Spinal cord (tissue), 10 donors: ENCODE data around the gene SCARF2. TPM values are rescaled to one million over a fixed set of nuclear protein-coding genes. Genes with fewer than 3 reads are reported as not detected.
A peak's percentile ranks its signal among the peaks of the same experiment; 100 is the strongest.
"Not testable (repeated sequence)": the region's sequence is repeated elsewhere in the genome, so short reads cannot be mapped to it uniquely, and the experiment has no call there.

Experiments
- DNase-seq, 6 donors: peaks; one replicate each; pipeline versions ENCODE4 v3.0.0 to v3.0.0-alpha.2; 2013 to 2015; ENCODE audit warnings: low spot score in 6 of 6, low read depth in 4 of 6
- H3K27ac ChIP-seq: one replicate; pipeline ENCODE4 v1.5.1; 2013; ENCODE audit warnings: low read depth, low read length, control low read depth
- H3K27me3 ChIP-seq: one replicate; pipeline ENCODE4 v1.6.1; 2013; ENCODE audit warnings: low read length; ENCODE audit not compliant: control insufficient read depth, insufficient read depth
- H3K36me3 ChIP-seq: one replicate; pipeline ENCODE4 v1.6.1; 2013; ENCODE audit warnings: low read length; ENCODE audit not compliant: control insufficient read depth, insufficient read depth
- H3K4me1 ChIP-seq: one replicate; pipeline ENCODE4 v1.6.1; 2013; ENCODE audit warnings: low read length; ENCODE audit not compliant: control insufficient read depth, insufficient read depth
- H3K4me3 ChIP-seq: one replicate; pipeline ENCODE4 v1.5.1; 2013; ENCODE audit warnings: low read depth, low read length, control low read depth
- H3K9me3 ChIP-seq: one replicate; pipeline ENCODE4 v1.6.1; 2013; ENCODE audit warnings: low read length; ENCODE audit not compliant: control insufficient read depth, insufficient read depth
- WGBS: methylation state at CpG from one replicate; pipeline ENCODE4 v1.1.5; 2013; ENCODE audit warnings: missing lambda C conversion rate; ENCODE audit not compliant: insufficient coverage; 5-methylcytosine and 5-hydroxymethylcytosine counted together
- long read RNA-seq, 4 donors: transcript quantifications; one replicate each; lab custom pipeline, GENCODE V29; 2026
- polyA plus RNA-seq, 2 donors: library from polyadenylated mRNA; unstranded; fragments of 120-200 nt; gene quantifications; one replicate each; pipeline ENCODE4 v1.2.1, GENCODE V29; 2013; ENCODE audit not compliant: insufficient read length in 2 of 2
- total RNA-seq, 2 donors: library from RNA; depleted of rRNA in 1 of 2; stranded (reverse); fragments of 120-200 nt in 1 of 2; fragments of >200 nt in 1 of 2; gene quantifications; one replicate each; pipeline versions ENCODE4 v1.2.3 to v1.2.4, GENCODE V29; 2013 to 2014
- donor health status: healthy.

The SCARF2 gene, protein sequence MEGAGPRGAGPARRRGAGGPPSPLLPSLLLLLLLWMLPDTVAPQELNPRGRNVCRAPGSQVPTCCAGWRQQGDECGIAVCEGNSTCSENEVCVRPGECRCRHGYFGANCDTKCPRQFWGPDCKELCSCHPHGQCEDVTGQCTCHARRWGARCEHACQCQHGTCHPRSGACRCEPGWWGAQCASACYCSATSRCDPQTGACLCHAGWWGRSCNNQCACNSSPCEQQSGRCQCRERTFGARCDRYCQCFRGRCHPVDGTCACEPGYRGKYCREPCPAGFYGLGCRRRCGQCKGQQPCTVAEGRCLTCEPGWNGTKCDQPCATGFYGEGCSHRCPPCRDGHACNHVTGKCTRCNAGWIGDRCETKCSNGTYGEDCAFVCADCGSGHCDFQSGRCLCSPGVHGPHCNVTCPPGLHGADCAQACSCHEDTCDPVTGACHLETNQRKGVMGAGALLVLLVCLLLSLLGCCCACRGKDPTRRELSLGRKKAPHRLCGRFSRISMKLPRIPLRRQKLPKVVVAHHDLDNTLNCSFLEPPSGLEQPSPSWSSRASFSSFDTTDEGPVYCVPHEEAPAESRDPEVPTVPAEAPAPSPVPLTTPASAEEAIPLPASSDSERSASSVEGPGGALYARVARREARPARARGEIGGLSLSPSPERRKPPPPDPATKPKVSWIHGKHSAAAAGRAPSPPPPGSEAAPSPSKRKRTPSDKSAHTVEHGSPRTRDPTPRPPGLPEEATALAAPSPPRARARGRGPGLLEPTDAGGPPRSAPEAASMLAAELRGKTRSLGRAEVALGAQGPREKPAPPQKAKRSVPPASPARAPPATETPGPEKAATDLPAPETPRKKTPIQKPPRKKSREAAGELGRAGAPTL
- total RNA-seq (10 to 100 TPM in 1 of 2 donors, 1 to 10 TPM in 1; 5.7 to 10.6 TPM), polyA plus RNA-seq (10 to 100 TPM; 15.1 to 21.8 TPM)
- long read RNA-seq, donor 1, transcript SCARF2-202 (11 exons, 3,232 nt), result major isoform, 5 of 5 reads
- long read RNA-seq, donor 1, partial matches to known transcripts, result 0 of 5 reads
- long read RNA-seq, donor 1, other reads (novel, unspliced or antisense), result 0 of 5 reads
- long read RNA-seq, donor 2, result 0 reads
- long read RNA-seq, donor 3, partial matches to known transcripts, result 0 of 1 reads
- long read RNA-seq, donor 3, other reads (novel, unspliced or antisense), result 0 of 1 reads
- long read RNA-seq, donor 4, transcript SCARF2-202 (11 exons, 3,232 nt), result major isoform, 6 of 14 reads
- long read RNA-seq, donor 4, partial matches to known transcripts, result 5 of 14 reads
- long read RNA-seq, donor 4, other reads (novel, unspliced or antisense), result 0 of 14 reads

DNA sequence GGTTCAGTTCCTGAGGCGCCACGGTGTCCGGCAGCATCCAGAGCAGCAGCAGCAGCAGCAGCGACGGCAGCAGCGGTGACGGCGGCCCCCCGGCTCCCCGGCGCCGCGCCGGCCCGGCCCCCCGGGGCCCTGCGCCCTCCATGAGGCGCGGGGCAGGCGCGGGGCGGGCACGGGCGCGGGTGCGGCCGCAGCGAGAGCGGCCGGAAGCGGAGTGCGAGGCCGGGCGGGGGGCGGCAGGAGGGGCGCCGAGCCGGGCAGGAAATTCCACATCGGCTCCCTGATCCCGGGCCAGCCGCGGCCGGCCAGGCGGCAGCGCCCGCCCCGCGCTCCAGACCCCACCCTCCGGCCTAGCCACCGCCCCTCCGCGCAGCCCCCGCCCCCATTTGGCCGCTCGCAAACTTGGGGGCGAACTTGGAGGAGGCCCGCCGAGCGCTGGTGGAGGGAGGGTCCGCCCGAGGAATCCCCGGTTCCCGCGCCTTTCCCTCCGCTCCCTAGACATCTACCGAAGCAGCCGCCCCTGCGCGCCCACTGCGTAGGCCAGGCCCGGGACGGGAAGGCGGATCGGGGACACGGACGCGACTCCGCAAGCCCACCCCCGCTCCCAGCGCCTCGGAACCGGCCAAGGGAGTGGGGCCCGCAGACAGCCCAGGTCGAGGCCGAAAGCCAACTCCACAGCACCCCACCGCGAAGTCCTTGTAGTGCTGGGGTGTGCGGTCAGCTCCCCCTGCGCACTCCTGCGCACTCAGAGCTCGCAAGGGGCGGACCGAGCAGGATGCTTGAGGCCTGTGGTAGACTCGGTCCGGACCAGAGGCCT is at the start of gene SCARF2:
SCARF2 (minus strand) TSS at position 213 of the 814 bp plus-strand sequence; CDS start at position 142, 71 bp downstream.
- peak in 2 of 6 donors; percentile 54 to 82 for DNase-seq
- peaks cover 44% of the 10 kb centered on the region for H3K36me3 ChIP-seq
- H3K4me1 ChIP-seq, result peaks cover 43% of the 10 kb centered on the region
- H3K27me3 ChIP-seq, result peaks cover 20% of the 10 kb centered on the region
- H3K9me3 ChIP-seq, result no peaks in the 10 kb centered on the region
- under 1% methylated on average over 87 of the region's 95 CpGs for WGBS
- H3K4me3 ChIP-seq, result peak within 1 kb of the TSS; percentile 76
- H3K27ac ChIP-seq, result peak within 1 kb of the TSS; percentile 70

DNA sequence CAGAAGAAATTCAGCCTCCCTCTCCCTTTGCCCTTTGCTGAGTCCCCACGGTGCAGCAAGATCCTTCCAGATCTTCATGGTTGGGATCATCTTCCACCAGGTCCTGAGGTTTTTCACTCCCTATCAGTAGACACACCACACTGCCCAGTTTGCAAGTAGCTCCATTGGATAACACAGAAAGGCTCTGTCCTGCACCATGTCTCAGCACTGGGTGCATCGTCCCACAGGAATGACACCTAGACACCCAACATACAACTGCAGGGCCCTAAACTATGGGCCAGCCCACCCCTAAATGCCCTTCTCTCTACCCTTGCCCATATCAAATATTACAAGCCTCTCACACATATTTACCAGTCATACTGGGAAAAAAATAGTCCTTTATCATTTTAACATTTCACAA is 48.6 kb upstream of the SCARF2 start:
- no peak overlapping the region for H3K4me3 ChIP-seq

DNA sequence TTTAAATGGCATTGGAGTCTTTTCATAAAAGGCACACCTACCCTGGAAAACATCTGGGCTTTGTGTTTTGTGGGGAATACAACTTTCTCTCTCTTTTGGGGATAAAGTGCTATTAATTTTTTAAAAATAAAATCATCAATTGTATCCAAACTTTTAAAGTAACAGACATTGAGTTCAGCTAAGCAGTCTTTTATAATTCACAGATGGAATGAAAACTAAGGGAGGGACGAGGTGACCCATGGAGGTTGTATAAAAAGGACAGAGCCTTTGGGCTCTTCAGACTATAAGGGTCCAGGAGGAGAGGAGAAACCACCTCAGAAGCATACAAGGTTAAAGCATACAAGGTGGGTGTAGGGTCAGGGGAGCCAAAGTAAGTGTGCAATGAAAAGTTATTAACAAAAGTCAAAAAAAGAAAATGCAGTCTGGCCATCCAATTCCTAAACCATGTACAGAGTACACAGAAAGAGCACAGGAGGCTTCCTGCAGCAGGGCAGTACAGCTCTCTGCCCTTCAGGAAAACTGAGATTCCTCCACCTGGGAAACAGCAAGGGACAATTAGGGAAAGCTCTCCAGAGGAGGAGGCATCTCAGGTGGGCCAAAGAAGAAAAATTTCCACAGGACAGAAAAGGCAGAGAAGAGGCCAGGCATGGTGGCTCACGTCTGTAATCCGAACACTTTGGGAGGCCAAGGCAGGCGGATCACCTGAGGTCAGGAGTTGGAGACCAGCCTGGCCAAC is 47.5 kb upstream of the SCARF2 start:
- Histone ChIP-seq H3K27me3 (no peaks in the 10 kb centered on the region), H3K27ac (no peak overlapping the region), H3K4me1 (no peaks in the 10 kb centered on the region), H3K9me3 (no peaks in the 10 kb centered on the region), H3K4me3 (no peak overlapping the region), H3K36me3 (peaks cover 33% of the 10 kb centered on the region)
- no peak for DNase-seq
- 88% methylated on average over 1 of the region's 4 CpGs for WGBS

More for the DNA sequence above, 48.6 kb upstream of the SCARF2 start:
- no peak for DNase-seq
- 96% methylated on average over 2 of the region's 2 CpGs for WGBS
- Histone ChIP-seq H3K36me3 (peaks cover 33% of the 10 kb centered on the region), H3K9me3 (no peaks in the 10 kb centered on the region), H3K4me1 (no peaks in the 10 kb centered on the region), H3K27me3 (no peaks in the 10 kb centered on the region), H3K27ac (no peak overlapping the region)

DNA sequence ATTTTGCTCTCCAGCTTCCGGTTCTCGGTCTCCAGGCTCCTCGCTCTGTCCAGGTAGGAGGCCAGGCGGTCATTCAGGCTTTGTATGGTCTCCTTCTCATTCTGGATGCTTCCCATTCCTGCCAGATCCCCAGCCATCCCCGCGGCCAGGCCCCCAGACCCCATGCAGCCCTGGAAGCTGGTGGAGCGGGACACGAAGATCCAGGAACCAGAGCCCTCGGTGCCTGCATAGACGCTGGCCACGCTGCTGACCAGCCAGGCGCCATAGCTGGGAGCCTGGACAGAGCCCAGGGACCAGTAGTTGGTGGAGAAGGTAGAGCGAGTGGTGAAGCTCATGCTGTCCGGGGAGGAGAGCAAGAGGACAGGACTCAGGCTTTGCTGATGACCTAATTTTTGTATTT is 46.1 kb upstream of the SCARF2 start:
- DNase-seq, result no peak
- 92% methylated on average over 14 of the region's 14 CpGs for WGBS
- H3K27ac ChIP-seq, result no peak overlapping the region
- peaks cover 28% of the 10 kb centered on the region for H3K36me3 ChIP-seq
- H3K27me3 ChIP-seq, result no peaks in the 10 kb centered on the region
- no peak overlapping the region for H3K4me3 ChIP-seq
- H3K9me3 ChIP-seq, result peaks cover 3% of the 10 kb centered on the region
- no peaks in the 10 kb centered on the region for H3K4me1 ChIP-seq

DNA sequence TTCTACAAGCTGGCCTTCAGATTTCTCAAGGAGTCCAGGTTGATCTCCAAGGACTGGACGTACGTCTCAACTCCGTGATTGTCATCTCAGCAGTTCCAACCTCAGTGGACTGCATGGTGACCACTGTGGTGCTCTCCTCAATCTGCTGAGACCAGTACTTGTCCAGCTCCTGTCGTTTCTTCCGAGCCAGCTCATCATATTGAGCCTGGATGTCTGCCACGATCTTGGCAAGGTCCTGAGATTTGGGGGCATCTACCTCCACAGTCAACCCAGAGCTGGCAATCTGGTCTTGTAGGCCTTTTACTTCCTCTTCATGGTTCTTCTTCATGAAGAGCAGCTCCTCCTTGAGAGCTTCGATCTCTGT is 45.5 kb upstream of the SCARF2 start:
- not testable (repeated sequence) for H3K27me3 ChIP-seq, H3K9me3 ChIP-seq, H3K4me1 ChIP-seq, DNase-seq, H3K27ac ChIP-seq, H3K4me3 ChIP-seq
- WGBS, result 96% methylated on average over 7 of the region's 7 CpGs
- peaks cover 22% of the 10 kb centered on the region for H3K36me3 ChIP-seq

DNA sequence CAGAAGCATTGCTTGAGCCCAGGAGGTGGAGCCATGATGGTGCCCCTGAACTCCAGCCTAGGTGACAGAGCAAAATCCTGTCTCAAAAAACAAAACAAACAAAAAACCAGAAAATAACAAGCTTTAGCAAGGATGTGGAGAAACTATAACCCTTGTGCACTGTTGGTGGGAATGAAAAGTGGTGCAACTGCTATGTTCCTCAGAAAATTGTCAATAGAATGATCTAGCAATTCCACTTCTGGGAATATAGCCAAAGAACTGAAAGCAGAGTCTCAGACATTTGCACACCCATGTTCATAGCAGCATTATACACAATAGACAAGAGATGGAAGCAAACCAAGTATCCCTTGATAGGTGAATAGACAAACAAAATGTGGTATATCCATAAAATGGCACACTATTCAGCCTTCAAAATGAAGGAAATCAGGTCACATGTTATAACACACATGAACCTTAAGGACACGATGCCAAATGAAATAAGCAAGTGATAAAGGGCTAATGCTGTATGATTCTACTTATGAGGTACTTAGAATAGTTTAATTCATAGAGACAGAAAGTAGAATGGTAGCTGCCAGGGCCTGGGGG is 42.1 kb upstream of the SCARF2 start:
- Histone ChIP-seq H3K9me3 (peaks cover 3% of the 10 kb centered on the region), H3K4me3 (no peak overlapping the region), H3K27ac (no peak overlapping the region), H3K36me3 (peaks cover 14% of the 10 kb centered on the region), H3K27me3 (no peaks in the 10 kb centered on the region), H3K4me1 (no peaks in the 10 kb centered on the region)
- DNase-seq, result no peak
- 100% methylated on average over 1 of the region's 1 CpG for WGBS

DNA sequence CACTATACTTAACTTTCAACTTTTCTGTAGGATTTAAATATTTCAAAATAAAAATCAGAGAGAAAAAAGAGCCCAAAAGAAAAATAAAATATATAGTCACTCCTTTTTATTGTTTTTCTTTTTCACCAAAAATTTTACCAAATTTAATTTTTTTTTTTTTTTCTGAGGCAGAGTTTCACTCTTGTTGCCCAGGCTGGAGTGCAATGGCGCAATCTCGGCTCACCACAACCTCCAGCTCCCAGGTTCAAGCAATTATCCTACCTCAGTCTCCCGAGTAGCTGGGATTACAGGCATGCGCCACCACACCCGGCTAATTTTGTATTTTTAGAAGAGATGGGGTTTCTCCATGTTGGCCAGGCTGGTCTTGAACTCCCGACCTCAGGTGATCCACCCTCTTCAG is 40.4 kb upstream of the SCARF2 start:
- peaks cover 10% of the 10 kb centered on the region for H3K36me3 ChIP-seq
- not testable (repeated sequence) for H3K9me3 ChIP-seq, H3K27me3 ChIP-seq, H3K27ac ChIP-seq, DNase-seq, H3K4me1 ChIP-seq, H3K4me3 ChIP-seq
- no CpG with 5 or more reads among the region's 6 CpGs for WGBS

DNA sequence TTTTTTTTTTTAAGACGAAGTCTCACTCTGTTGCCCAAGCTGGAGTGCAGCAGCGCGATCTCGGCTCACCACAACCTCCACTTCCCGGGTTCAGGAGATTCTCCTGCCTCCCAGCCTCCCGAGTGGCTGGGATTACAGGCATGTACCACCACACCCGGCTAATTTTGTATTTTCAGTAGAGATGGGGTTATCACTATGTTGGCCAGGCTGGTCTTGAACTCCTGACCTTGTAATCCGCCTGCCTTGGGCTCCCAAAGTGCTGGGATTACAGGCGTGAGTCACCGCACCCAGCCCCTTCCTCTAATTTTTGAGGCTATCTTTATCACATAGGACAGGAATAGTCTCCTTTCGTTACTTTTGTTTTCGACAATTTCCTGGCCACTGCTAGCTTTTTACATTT is 37.9 kb upstream of the SCARF2 start:
- H3K36me3 ChIP-seq, result peaks cover 18% of the 10 kb centered on the region
- not testable (repeated sequence) for H3K27ac ChIP-seq, H3K27me3 ChIP-seq, H3K4me1 ChIP-seq, H3K9me3 ChIP-seq, DNase-seq, H3K4me3 ChIP-seq
- 93% methylated on average over 9 of the region's 12 CpGs for WGBS
